Measurements from ENCODE around the gene ABCA12.

ABCA12 gene

DNA sequence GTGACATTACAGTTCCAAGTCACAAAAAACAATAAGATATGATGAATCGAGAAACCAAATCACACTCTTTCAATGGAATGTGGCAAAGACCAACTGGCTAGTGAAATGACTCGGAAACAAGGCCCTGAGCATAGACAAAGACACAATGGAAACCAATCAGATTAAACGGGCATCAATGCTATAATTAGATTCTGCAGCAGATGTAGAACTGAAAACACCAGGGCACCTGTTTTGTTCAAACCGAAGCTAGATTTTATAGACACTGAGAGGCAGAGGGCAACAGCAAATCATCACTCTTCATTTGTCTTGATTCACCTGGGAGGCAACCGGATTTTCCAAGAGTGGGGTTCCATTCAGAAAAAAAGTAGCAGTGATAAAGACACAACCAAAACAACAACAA lies 236.1 kb downstream of the ABCA12 start:
- no peak for DNase-seq

DNA sequence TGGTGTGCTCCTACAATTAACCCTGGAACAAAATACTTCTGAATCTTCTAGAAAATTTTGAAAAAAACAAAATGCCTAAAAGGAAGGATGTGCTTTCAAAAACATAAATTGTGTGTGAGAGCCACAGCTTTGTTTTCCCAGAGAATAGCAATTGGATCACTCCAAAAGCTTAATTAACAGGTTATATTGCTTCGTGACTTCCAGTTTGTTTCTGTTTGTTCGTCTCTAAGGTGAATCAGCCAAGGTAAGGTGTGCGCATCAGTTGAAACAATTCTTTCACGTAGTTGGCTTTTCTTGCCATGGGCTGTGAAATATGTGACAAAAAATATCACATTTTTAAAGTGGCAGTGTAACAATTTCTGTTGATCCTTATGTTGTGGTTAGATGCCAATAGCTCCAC lies 238.7 kb downstream of the ABCA12 start:
- DNase-seq: no peak

DNA sequence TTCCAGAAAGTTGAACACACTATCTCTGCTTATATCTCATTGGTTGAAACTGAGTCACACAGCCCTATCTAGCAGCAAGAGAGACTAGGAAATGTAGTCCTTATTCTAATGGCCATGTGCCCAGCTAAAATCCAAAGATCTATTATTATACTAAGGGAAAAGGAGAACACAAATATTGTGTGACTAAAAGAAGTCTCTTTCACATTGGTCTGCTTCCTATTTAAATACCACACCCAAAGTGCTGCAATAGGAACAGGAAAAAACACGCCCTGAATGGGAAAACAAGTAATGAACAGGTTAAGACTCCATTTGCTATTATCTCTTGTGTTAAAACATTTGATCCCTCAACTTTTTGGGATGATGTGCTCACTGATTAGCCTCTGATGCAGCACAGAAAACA lies 242.2 kb downstream of the ABCA12 start:
- DNase-seq: no peak

- no peak for DNase-seq
Observed at GRCh38 chr2:214895469-214895868, 243.0 kb downstream of the ABCA12 start.

DNA sequence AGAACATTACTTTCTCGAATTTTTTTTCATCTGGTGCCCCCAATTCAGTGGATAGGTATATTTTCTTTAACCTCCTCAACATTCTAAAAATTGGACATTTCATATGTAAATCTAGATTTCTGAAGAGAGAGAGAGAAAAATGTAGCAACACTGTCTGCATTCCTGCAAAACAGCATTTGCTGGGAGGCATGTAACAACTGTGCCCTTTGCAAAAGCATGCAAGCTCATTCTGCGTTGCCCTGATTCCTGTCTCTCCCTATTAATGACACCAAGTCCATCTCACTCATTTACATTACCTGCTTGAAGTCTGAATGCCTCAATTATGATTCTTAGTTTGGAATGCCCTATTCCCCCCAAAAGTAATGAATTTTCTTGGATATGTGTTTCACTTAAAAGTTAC lies 249.1 kb downstream of the ABCA12 start:
- DNase-seq: no peak

GRCh38 chr2:214881647-214882202 lies 256.7 kb downstream of the ABCA12 start:
- no peak for DNase-seq

Measured in stimulated activated CD8-positive, alpha-beta memory T cell treated with anti-CD3 and anti-CD28 coated beads, Interleukin-4, amount 100 ng/mL, for 48 hours (primary cell).